ENCODE results near the gene BRD1. TPM values are rescaled to one million over a fixed set of nuclear protein-coding genes. Genes with fewer than 3 reads are reported as not detected.

Gene BRD1
- total RNA-seq, result 32.5 TPM

DNA sequence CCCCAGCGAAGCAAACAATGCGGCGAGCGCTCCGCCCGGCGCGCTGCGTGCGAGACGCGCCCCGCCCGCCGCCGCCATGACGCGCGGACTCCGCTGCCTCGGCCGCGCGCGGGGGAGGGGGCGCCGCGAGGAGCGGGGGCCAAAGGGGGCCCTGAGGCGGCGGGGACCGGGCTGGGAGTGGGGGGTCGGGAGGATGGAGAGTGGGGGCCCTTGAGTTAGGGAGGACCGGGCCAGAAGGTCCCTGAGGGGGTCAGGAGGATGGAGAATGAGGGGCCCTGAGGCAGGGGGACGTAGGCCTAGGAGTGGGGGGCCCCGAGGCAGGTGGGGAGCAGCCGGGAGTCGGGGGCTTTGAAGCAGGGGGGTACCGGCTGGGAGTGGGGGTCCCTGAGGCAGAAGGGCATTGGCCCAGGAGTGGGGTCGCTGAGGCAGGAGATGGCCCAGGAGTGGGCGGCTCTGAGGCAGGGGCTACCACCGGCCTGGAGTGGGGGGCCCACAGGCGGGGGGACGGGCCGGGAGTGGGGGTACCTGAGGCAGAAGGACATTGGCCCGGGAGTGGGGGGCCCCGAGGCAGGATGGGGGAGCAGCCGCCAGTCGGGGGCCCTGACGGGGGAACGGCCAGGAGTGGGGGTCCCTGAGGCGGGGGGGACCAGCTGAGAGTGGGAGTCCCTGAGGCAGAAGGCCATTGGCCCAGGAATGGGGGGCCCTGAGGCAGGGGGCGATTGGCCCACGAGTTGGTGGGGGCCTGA is at the start of gene BRD1:
Gene BRD1, minus strand, starts transcription at position 21 of the 746 bp plus-strand sequence. CDS start 3,556 bp downstream, outside the sequence.

DNA sequence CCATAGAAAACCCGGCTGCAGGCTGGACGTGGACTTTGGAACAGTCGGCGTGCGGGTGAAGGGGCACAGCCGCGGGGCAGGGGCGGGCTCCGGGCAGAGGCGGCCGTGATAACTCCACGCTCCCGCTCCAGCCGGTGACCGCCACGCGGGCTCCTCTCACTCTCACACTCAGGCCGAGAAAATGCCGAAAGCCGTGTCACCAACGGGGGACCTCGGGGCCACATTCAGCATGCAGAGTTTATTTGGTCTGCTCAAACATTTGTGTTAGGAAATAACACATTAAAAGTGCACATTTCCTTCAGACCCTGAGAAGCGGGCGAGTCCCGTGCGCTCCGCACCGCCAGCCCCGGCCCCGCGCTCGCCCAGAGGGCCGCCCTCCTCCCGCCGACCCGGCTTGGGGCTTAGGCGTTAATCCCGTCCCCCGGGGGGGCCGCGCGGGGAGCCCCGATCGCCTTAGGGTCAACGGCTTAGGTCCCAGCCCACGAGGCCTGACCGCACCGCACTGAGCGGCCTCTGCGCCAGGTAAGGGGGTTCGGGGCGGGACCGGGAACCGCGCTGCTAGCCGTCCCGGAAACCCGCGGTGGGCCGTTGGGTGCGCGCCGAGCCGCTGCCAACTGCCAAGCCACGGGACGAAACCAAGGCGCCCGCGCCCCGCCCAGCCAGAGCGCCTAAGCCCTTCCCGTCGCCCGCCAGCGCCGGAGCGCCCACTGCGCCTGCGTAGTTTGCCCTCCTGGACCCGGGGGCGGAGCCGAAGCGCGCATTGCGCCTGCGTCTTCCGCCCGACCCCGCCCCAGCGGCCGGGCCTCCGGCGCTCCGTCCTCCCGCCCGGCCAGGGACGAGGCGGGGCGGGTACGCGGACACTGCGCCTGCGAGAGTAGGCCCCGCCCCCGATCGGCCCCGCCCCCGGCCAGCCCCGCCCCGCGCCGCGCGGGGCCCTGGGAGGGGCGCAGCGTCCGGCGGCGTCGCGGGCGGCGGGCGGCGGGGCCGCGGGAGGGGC is 25.5 kb upstream of the BRD1 start, which contains the start of gene ZBED4:
Gene ZBED4, plus strand, starts transcription at position 947 of the 997 bp plus-strand sequence. CDS start 29,819 bp downstream, outside the sequence.

Small RNAs within 50 kb of the gene (small RNA-seq; reads per million reads assigned to genes)
- not detected for gene AL117328.1
- gene RF00017, result not detected

Other genes starting within 250 kb of the BRD1 start
- gene ZBED4, start 26.0 kb upstream of the BRD1 start, total RNA-seq, result 17.1 TPM
- 10.6 TPM for gene ALG12, start 90.6 kb upstream of the BRD1 start, total RNA-seq
- 25.4 TPM for gene CRELD2, start 90.8 kb upstream of the BRD1 start, total RNA-seq
- gene PIM3, start 132.9 kb upstream of the BRD1 start, total RNA-seq, result 15.2 TPM
- 0.69 TPM for gene IL17REL, start 184.9 kb upstream of the BRD1 start, total RNA-seq
- gene TTLL8, start 230.4 kb upstream of the BRD1 start, total RNA-seq, result not detected